HG02884 (cell line): Measurements from ENCODE around the gene SERPINA3.

Experiments used
- ATAC-seq: cut with Tn5 transposase; IDR thresholded peaks from one replicate; pipeline ENCODE4 v1.9.1; 2021; ENCODE audit warnings: mild to moderate bottlenecking, moderate library complexity; ENCODE audit not compliant: unreplicated experiment

The SERPINA3 gene

DNA sequence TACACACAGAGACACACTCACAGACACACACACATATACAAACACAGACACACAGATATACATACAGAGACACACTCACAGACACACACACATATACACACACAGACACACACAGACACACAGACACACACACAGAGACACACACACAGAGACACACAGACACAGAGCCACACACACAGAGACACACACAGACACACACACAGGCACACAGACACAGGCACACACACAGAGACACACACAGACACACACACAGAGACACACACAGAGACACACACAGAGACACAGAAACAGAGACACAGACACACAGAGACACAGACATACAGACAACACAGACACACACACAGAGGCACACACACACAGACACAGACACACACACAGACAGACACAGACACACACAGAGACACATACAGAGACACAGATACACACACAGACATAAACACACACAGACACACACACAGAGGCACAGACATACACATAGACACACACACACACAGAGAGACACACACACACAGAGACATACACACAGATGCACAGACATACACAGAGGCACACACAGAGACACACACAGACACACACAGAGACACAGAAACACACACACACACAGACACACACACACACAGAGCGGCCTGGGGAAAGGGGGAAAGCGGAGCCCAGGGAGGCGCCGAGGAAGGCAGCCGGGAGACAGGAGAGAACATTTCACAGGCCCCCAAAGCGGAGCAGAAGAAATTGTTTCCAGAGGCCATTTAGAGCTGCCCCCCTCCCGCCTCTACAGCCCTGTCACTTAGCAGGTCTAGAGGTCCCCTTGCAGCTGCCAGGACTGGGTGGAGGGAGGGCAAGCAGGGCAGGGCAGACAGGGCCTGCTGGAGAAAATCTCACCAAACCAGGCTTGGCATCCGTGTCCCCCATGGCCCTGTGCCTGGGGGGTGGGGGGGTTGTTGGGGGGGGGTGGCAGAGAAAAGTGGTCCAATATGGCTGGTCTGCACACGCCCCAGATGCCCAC is 38.9 kb downstream of the SERPINA3 start:
- ATAC-seq: no peak

DNA sequence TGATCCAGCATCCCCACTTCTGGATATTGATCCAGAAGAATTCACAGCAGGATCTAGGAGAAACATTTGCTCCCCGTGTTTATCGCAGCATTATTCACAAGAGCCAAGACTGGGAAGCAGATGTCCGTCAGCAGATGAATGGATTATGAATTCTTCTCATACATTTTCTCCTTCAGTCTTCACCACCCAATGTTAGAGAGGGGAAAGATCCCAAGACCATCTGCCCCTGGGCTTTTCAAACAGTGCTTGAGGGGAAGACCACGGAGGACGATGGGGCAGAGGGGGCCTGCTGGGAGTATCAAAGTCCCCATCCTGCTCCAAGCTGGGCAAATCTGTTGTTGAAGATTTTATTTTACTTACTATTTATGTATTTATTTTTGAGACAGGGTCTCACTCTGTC is 41.1 kb downstream of the SERPINA3 start:
- ATAC-seq: no peak

DNA sequence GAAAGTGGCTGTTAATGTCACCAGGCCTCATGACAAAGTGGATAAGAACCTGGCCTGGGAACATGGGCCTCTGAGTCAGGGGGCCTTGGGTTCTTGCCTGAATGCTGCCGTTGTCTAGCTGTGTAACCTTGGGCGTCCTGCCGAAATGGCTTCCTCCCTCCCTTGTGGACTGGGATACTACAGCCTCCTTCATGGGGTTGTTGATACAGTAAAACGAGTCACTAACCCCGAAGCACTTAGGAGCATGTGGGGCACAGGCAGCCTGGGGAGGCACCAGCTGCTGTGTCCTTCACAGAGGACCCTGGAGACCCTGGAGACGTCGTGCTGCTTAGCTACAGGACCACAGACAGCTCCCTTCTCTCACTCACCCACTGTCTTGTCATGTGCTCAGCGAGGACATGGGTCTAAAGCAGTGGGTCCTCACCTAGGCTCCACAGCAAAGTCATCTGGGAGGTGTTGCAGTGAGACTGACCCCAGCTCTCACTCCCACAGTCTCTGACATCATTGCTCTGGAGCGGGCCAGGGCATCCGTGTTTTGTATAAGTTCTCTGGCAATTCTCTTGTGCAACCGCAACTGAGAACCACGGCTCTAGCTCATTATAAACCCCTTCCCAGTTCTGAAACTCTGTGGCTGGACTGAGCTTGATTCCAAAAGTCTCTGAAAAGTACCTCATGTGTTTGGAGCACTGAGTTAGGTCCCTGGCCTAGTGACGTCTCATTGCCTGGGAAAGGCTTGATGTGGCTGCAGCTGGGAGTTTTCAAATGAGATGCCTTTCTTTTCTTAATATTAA is 42.1 kb downstream of the SERPINA3 start:
- no peak for ATAC-seq

DNA sequence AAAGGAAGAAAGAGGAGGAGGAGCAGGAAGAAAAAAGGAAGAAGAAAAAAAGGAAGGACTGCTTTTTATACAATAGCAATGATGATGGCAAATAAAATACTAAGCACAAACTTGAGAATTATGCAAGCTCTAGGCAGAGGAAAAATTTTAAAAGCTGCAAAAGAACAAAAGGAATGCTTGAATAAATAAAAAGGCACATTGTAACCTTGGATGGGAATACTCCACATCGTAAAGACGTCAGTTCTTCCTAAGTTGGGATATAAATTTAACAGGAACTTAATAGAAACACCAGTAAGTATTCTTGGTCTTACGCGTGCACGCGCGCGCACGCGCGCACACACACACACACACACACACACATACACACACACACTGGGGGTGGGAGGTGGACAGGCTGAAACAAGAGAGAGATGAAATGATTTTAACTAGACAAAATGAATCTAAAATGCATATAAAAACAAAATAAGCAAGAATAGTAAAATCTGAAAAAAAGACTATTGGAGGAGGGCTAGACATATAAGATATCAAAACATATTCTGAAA is 43.0 kb downstream of the SERPINA3 start:
- ATAC-seq: no peak

DNA sequence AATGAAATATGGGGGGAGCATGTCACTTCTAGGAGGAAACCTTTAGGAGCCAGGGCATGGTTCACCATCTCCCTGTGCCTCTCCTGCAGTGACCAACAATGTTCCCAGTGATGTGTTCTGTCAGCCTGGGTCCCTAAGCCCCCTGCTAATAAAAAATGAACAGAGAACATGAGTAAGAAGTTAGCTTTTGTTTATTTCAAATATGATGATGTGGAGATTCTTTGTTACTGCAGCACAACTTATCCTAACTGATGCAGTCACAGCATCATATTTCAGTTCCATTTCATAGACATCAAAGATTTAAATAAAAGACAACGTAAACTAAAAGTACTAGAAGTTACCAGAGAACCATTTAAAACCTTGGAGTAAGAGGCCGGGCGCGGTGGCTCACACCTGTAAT is 43.9 kb downstream of the SERPINA3 start:
- ATAC-seq: no peak

DNA sequence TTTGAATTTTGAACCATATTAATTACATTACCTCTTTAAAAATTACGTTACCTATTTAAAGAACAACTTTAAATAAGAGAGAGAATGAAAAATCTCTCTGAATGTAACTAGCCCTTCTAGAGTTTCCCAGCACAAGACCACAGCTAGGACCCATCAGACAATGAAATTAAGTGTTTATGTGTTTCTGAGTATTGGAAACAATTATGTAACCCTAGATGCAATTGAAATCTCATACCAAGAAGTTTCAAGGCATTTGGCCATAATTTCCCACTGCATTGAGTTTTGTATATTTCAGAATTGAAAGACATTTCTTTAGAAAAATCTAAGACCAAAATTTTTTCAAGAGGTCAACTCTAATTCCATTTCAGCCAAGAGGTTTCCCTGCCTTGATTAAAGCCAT is 47.1 kb downstream of the SERPINA3 start:
- no peak for ATAC-seq

DNA sequence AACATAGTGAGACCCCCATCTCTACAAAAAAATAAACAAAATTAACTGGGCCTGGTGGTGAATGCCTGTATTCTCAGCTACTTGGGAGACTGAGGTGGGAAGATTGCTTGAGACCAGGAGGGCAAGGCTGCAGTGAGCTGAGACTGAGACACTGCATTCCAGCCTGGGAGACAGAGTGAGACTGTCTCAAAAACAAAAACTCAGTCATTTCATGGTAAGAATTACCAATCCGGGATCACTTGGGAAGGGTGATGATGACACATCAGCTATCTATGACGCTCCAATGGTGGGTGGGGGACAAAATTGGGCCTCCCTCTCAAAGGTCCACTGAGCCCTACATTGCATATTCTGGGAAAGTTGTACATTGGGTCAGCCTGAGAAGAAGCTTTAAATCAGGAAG is 47.7 kb downstream of the SERPINA3 start:
- no peak for ATAC-seq

DNA sequence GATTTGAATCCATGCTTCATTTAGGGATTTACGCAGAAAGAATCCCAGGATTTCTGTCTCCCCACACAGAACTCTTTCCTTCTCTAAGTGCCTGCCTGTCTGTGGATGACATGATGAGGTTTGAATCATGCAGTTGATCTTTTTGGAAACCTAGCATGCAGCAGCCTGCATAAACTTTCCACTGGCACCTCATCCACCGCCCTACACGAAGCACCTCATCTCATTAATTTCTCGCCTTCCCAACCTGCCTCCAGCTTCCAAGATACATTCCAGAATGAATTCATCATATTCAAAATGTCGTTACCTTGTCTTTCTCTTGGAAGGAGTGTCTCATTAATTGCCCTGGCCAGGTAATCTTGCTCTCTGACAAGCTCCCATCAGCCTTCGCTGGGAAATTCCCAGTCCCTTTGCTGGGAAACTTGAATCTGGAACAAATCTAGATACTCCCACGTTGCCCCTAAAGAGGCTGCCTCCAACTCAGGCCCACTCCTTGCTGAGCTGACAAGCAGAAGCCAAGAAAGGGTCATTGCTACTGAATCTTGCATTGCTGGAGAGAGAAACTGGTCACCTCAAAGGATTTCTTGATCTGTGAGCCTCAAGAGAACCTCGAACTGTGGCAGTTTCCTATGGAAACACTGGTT is 48.2 kb downstream of the SERPINA3 start:
- no peak for ATAC-seq

DNA sequence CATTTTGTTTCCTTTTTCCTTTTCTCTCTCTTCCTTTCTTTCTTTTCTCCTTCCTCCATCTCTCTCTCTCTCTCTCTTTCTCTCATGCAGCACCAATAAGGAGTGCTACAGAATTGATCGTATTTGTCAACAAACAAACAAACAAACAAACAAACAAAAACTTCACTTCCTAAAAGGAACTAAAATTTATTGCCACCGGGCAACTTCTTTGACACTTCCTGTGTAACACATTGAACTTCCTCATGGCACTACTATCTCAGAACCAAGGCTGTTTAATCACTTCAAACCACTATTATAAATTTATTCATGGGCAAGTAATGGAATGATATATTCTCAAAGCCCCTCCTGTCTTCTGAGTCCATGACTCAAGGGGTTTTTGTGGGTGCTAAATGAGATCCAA is 51.3 kb downstream of the SERPINA3 start:
- no peak for ATAC-seq

DNA sequence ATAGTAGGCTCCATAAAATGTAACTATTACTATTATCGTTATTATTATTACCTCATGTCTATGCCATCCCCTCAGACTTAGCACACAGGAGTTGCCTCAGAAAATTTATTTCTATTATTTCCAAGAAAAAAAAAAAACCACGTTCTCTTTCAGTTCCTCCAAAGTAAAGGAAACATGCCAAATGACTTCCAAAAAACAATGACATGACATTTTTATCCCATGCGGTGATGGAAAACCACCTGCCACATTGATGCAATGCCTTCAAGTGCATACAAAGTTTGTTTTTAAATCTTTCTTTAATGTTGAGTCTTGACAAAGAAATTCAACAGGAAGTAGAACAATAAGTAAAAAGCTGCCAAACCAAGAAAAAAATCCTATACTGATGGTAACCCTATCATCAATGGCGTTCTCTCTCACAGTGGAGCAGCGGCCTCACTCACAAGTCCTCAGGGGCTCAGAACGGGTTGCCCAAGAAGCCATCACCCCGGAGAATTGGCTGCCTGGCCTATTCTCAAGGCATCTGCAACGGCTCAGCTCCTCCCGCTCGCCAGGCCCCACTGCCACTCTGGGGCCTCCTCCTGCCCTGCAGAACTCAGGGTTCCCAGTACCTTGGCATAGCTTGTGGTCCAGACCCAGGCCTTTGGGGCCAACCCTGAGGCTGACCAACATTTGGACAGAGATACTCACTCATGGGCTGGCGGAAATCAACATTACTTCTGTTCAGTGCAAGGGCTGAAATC is 51.9 kb downstream of the SERPINA3 start:
- ATAC-seq: no peak

DNA sequence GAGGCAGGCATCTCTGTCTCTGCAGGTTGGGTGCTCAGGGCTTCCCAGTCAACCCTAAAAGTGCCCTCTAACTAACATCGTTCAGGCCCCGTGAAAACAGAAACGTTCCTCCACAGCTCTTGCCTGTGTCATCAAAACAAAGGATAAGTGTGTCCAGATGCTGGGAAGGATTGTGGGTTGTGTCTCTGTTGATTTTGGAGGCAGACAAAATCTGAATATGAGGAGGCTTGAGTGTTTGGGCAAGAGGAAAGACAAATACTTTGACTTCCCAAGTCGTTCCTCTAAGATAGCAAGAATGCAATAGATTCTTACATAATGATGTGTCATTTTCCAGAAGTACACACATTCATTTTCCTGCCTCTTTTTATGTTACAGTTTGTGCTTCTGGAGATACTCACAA is 52.9 kb downstream of the SERPINA3 start:
- no peak for ATAC-seq

DNA sequence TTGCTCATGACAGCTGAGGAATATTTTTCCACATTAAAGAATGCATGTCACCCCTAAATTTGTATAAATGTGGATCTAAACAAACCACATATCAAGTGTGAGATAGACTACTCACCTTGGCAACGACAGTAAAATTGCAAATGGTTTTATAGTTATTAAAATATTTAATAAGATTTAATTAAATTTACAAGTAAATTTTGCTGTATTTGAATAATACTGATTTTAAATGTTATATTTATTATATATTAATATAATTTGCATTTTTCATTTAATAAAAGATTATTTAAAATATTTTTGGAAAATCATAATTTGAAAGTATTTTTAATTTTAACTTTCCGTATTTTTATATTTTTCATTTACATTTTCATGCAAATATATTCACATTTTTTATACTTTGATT is 53.4 kb downstream of the SERPINA3 start:
- ATAC-seq: no peak

DNA sequence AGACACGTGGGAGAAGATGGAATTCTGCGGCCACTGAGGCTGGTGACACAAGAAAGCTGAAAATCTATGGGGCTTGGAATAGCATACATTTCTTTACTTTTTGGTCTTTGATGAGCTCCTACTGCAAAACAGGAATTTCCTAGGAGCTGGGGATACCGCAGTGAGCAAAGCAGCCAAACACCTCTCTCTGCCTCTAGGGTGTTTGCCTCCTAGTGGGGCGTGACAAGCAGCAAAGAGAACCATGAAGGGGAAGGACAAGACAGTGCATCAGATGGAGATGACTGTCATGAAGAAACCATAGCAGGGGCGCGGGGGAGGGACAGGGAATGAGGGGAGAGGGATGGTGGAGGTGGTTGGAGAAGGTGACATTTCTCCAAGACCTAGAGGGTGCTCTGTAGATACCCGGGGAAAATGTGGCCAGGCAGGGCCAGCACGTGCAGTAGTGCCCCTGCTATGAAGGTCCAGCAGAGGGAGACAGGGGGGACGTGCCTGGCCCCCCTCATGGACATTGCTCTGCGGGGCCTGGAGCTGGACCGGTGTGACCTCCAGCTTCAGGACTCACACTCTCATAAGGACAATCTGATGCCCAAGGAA is 58.6 kb downstream of the SERPINA3 start:
- ATAC-seq: no peak

DNA sequence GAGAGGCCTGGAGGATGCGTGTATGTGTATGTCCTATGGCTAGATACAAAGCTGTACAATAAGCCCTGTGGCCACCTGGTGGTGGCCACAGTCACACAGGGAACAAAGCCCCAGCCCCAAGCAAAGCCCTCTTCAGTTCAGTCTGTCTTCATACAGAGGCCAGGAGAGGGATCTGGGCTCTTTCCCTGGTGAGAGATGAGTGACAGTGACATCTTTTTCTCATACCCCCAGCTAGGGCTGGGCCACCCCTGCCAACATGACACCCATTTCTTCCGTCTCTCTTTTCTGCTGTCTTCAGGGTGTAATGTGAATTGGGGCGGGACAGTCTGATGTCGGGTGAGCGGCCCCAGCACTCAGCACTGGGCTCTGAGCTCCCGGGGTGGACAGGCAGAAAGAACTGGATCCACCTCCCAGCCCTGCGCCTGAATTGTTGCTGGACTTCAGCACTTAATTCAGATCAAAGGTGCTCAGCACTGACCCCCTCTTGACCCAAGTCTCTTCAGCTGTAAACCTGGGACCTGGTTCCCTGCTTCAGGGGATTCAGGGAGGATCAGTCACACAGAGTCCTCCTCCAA is 59.8 kb downstream of the SERPINA3 start:
- ATAC-seq: no peak

DNA sequence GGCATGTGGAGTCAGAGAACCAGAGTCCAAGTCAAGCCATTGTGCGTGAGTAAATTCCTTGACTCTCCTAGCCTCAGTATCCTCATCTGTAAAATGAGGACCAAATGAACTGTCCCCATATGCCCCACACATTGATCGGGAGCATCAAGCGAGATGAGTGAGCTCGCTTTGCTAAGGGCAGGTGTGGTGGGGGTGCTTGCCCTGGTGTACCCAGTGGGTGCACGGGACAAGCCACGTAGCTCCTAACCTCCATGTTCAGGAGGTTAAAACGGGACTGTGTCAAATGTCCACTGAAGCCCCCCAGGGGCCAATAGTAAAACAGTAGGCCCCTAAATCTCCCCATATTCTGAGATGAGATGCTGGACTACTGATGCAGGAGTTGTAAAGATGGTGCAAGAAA is 60.9 kb downstream of the SERPINA3 start:
- ATAC-seq: no peak
